ENCODE measurements around the gene TRMT10B.
"Not testable (repeated sequence)": the region's sequence is repeated elsewhere in the genome, so short reads cannot be mapped to it uniquely, and the experiment has no call there.

- TF ChIP-seq ZNF354C (tag by site-specific recombination; IDR thresholded peaks at IDR 0.05; ENCODE audit: borderline replicate concordance, low read depth); ZNF138 (tag by site-specific recombination; IDR thresholded peaks at IDR 0.05; ENCODE audit: borderline replicate concordance); ZNF555 (tag by site-specific recombination; conservative IDR thresholded peaks at IDR 0.05); ZFP3 (tag by site-specific recombination; IDR thresholded peaks at IDR 0.05; ENCODE audit: low read depth); CTCF (tag by site-specific recombination; IDR thresholded peaks at IDR 0.05); ZSCAN18 (tag by site-specific recombination; IDR thresholded peaks at IDR 0.05); PBX3 (CRISPR knock-in tag; IDR thresholded peaks at IDR 0.05); PRDM4 (tag by site-specific recombination; IDR thresholded peaks at IDR 0.05); ZBTB44 (tag by site-specific recombination; IDR thresholded peaks at IDR 0.05); REST (tag by site-specific recombination; IDR thresholded peaks at IDR 0.05); ZNF660 (tag by site-specific recombination; IDR thresholded peaks at IDR 0.05); ZNF133 (tag by site-specific recombination; IDR thresholded peaks at IDR 0.05): not testable (repeated sequence)
Observed at GRCh38 chr9:37751704-37752103, 1.9 kb upstream of the TRMT10B start.
